GM12878 (cell line): Measurements from ENCODE around the gene SMAD9.

Source experiments
- BCL3 ChIP-seq: IDR thresholded peaks from 2 replicates; pipeline ENCODE4 v1.6.1; 2011; ENCODE audit warnings: borderline replicate concordance, low read depth, mild to moderate bottlenecking, moderate library complexity, low read length; ENCODE audit not compliant: insufficient read depth, poor library complexity, severe bottlenecking
- CEBPB ChIP-seq, 2 experiments: fragments of 150-350 bp in 1 of 2; IDR thresholded peaks; 2 replicates each; pipeline ENCODE4 v1.6.1; 2012 to 2014; ENCODE audit warnings: low read depth in 2 of 2, low read length in 2 of 2, borderline replicate concordance in 1 of 2, inconsistent platforms in 1 of 2
- POLR2AphosphoS5 ChIP-seq: IDR thresholded peaks from 2 replicates; pipeline ENCODE4 v1.6.1; 2011; ENCODE audit warnings: mild to moderate bottlenecking, low read length, inconsistent platforms

- no peak for TF ChIP-seq POLR2AphosphoS5
- no peak for TF ChIP-seq CEBPB (IDR thresholded peaks at IDR 0.05; ENCODE audit: borderline replicate concordance in 1 of 2, low read depth in 2 of 2, low read length in 2 of 2)
- no peak for TF ChIP-seq BCL3
Observed at GRCh38 chr13:36915896-36916640, 4.0 kb downstream of the SMAD9 start.
